ENCODE data around the gene ARHGAP21.

ARHGAP21 gene

GRCh38 chr10:24554036-24554435 lies 169.7 kb downstream of the ARHGAP21 start:
- H3K36me3 ChIP-seq (ENCODE audit: insufficient read depth, low read length): no peaks in the 10 kb centered on the region
- no peaks in the 10 kb centered on the region for H3K9me3 ChIP-seq (ENCODE audit: insufficient read depth, low read depth, low read length)
- no peak overlapping the region for H3K4me3 ChIP-seq (ENCODE audit: low read length, poor library complexity, severe bottlenecking)
- no peak overlapping the region for H3K4me2 ChIP-seq (ENCODE audit: low read depth, low read length, poor library complexity, severe bottlenecking)
- no peak overlapping the region for H3K9ac ChIP-seq (ENCODE audit: low read depth, low read length, poor library complexity, severe bottlenecking)
- H3F3A ChIP-seq (ENCODE audit: low read depth): no peaks in the 10 kb centered on the region
- no peaks in the 10 kb centered on the region for H3K79me2 ChIP-seq (ENCODE audit: insufficient read depth, low read length)
- no peaks in the 10 kb centered on the region for H3K27me3 ChIP-seq (ENCODE audit: insufficient read depth, low read length, poor library complexity, severe bottlenecking)
- no peaks in the 10 kb centered on the region for H4K20me1 ChIP-seq (ENCODE audit: insufficient read depth, low read length, poor library complexity, severe bottlenecking)
- H3K9me2 ChIP-seq (replicated peaks; ENCODE audit: low read depth, low read length): no peaks in the 10 kb centered on the region
- H3K4me1 ChIP-seq (ENCODE audit: insufficient read depth, low read length, poor library complexity, severe bottlenecking): peaks cover 9% of the 10 kb centered on the region
- TF ChIP-seq EZH2phosphoT487 (IDR thresholded peaks at IDR 0.05; ENCODE audit: borderline replicate concordance): no peak
- TF ChIP-seq, protein P1, sequence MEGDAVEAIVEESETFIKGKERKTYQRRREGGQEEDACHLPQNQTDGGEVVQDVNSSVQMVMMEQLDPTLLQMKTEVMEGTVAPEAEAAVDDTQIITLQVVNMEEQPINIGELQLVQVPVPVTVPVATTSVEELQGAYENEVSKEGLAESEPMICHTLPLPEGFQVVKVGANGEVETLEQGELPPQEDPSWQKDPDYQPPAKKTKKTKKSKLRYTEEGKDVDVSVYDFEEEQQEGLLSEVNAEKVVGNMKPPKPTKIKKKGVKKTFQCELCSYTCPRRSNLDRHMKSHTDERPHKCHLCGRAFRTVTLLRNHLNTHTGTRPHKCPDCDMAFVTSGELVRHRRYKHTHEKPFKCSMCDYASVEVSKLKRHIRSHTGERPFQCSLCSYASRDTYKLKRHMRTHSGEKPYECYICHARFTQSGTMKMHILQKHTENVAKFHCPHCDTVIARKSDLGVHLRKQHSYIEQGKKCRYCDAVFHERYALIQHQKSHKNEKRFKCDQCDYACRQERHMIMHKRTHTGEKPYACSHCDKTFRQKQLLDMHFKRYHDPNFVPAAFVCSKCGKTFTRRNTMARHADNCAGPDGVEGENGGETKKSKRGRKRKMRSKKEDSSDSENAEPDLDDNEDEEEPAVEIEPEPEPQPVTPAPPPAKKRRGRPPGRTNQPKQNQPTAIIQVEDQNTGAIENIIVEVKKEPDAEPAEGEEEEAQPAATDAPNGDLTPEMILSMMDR (conservative IDR thresholded peaks at IDR 0.05; ENCODE audit: low read length): no peak
- no peak overlapping the region for H2AFZ ChIP-seq (ENCODE audit: low read length)

DNA sequence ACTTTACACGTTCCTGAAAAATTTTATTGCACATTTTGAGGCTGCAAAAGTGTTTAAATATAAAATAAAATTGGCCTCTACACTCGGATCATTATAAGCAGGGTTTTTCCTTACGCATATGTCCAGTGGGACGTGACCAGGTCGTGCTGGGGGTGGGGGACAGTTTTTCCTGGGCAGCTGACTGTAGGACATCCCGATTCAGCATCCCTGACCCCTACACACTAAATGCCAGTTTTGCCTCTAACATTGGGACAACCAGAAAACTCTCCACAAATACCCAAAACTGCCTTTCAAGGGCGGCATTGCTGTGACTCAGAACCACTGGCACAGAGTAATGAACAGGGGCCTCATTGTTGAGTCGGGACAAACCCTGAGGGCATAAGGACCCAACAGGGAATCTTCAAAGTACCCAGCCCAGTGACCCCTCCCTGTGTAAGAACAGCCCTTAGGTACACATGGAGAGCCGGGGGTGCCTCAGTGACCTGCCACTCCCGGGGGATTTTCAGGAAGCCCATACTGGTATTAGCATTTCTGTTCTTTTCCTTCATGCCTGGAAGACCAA lies 170.6 kb downstream of the ARHGAP21 start:
- H4K20me1 ChIP-seq (ENCODE audit: insufficient read depth, low read length, poor library complexity, severe bottlenecking): no peaks in the 10 kb centered on the region
- H3K9me3 ChIP-seq (ENCODE audit: insufficient read depth, low read depth, low read length): no peaks in the 10 kb centered on the region
- no peaks in the 10 kb centered on the region for H3K36me3 ChIP-seq (ENCODE audit: insufficient read depth, low read length)
- H3K79me2 ChIP-seq (ENCODE audit: insufficient read depth, low read length): no peaks in the 10 kb centered on the region
- H3K4me2 ChIP-seq (ENCODE audit: low read depth, low read length, poor library complexity, severe bottlenecking): no peak overlapping the region
- H3K9me2 ChIP-seq (replicated peaks; ENCODE audit: low read depth, low read length): no peaks in the 10 kb centered on the region
- TF ChIP-seq, protein P1 (conservative IDR thresholded peaks at IDR 0.05; ENCODE audit: low read length): no peak
- TF ChIP-seq EZH2phosphoT487 (IDR thresholded peaks at IDR 0.05; ENCODE audit: borderline replicate concordance): no peak
- H3K9ac ChIP-seq (ENCODE audit: low read depth, low read length, poor library complexity, severe bottlenecking): no peak overlapping the region
- H3K4me3 ChIP-seq (ENCODE audit: low read length, poor library complexity, severe bottlenecking): no peak overlapping the region
- H3K27me3 ChIP-seq (ENCODE audit: insufficient read depth, low read length, poor library complexity, severe bottlenecking): no peaks in the 10 kb centered on the region
- H3K4me1 ChIP-seq (ENCODE audit: insufficient read depth, low read length, poor library complexity, severe bottlenecking): peaks cover 9% of the 10 kb centered on the region
- no peaks in the 10 kb centered on the region for H3F3A ChIP-seq (ENCODE audit: low read depth)
- H2AFZ ChIP-seq (ENCODE audit: low read length): no peak overlapping the region

DNA sequence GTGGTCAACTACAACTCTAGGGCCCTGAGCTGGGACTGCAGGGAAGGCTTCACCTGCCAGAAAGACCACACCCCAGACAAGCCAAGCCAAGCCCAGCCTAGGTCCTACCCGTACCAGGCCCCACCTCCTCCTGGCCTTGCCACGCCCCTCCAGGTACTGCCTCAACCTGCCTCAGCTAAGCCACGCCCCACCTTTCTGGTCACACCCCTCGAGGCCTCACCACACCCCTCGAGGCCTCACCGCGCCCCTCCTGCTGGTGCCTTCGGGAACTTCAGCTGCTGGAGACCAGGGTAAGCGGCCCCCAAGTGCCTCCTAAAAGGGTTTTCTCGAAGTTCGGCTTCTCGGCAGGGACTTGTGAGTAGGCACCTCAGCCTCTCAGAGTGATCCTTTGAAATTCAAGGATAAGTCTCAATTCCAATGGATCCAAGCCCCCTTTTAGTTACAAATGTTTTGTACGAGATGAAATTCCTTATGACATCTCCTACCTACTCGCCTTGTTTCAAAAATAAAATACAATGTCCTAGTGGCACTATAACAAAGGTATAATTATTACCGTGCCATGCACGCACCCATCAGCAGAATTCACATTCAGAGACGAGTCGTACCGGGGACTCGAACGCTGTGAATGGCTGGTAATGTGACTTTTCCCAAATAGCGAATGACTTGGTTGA lies 171.2 kb downstream of the ARHGAP21 start:
- Histone ChIP-seq H3K27me3 (ENCODE audit: insufficient read depth, low read length, poor library complexity, severe bottlenecking) (no peaks in the 10 kb centered on the region), H3K4me1 (ENCODE audit: insufficient read depth, low read length, poor library complexity, severe bottlenecking) (peaks cover 9% of the 10 kb centered on the region), H3K9ac (ENCODE audit: low read depth, low read length, poor library complexity, severe bottlenecking) (no peak overlapping the region), H2AFZ (ENCODE audit: low read length) (no peak overlapping the region), H3K4me3 (ENCODE audit: low read length, poor library complexity, severe bottlenecking) (no peak overlapping the region), H4K20me1 (ENCODE audit: insufficient read depth, low read length, poor library complexity, severe bottlenecking) (no peaks in the 10 kb centered on the region), H3K9me2 (replicated peaks; ENCODE audit: low read depth, low read length) (no peaks in the 10 kb centered on the region), H3K4me2 (ENCODE audit: low read depth, low read length, poor library complexity, severe bottlenecking) (no peak overlapping the region), H3K9me3 (ENCODE audit: insufficient read depth, low read depth, low read length) (no peaks in the 10 kb centered on the region), H3F3A (ENCODE audit: low read depth) (no peaks in the 10 kb centered on the region), H3K36me3 (ENCODE audit: insufficient read depth, low read length) (no peaks in the 10 kb centered on the region), H3K79me2 (ENCODE audit: insufficient read depth, low read length) (no peaks in the 10 kb centered on the region)
- TF ChIP-seq, protein P1 (conservative IDR thresholded peaks at IDR 0.05; ENCODE audit: low read length): peak; percentile 54
- no peak for TF ChIP-seq EZH2phosphoT487 (IDR thresholded peaks at IDR 0.05; ENCODE audit: borderline replicate concordance)

Data from Loucy (cell line).